Measurements from ENCODE around the gene IL3. TPM values are rescaled to one million over a fixed set of nuclear protein-coding genes. Genes with fewer than 3 reads are reported as not detected.

The IL3 gene
- polyA plus RNA-seq, 12 donors: not detected

Other genes with a start within 250 kb of the IL3 start
- gene MEIKIN, start 115.0 kb upstream of the IL3 start, polyA plus RNA-seq (ENCODE audit: insufficient read length in 12 of 12): under 1 TPM in 2 of 12 donors, not detected in 10; 0.50 to 0.65 TPM
- 1 to 10 TPM in 1 of 12 donors, under 1 TPM in 9, not detected in 2; 0.28 to 1.9 (median 0.67) TPM for gene ACSL6, start 49.0 kb upstream of the IL3 start, polyA plus RNA-seq (ENCODE audit: insufficient read length in 12 of 12)
- gene CSF2, start 13.1 kb downstream of the IL3 start, polyA plus RNA-seq (ENCODE audit: insufficient read length in 12 of 12): not detected
- gene P4HA2, start 167.2 kb downstream of the IL3 start, polyA plus RNA-seq (ENCODE audit: insufficient read length in 12 of 12): 10 to 100 TPM in 11 of 12 donors, not detected in 1; 31.0 to 87.0 (median 60.9) TPM
- 100 to 1,000 TPM in 1 of 12 donors, 10 to 100 TPM in 10, not detected in 1; 41.6 to 104 (median 47.7) TPM for gene PDLIM4, start 197.0 kb downstream of the IL3 start, polyA plus RNA-seq (ENCODE audit: insufficient read length in 12 of 12)
- 1 to 10 TPM in 10 of 12 donors, not detected in 2; 2.3 to 5.0 (median 3.7) TPM for gene SLC22A4, start 233.7 kb downstream of the IL3 start, polyA plus RNA-seq (ENCODE audit: insufficient read length in 12 of 12)

All from muscle of arm (tissue), 12 donors.